Activated CD4-positive, alpha-beta T cell treated with anti-CD3 and anti-CD28 coated beads, Interleukin-2, amount 10 ng/mL, durations not matched to agents 7 days and 5 days (primary cell): ENCODE measurements around the gene CANT1. TPM values are rescaled to one million over a fixed set of nuclear protein-coding genes. Genes with fewer than 3 reads are reported as not detected.

ENCODE experiments used
- CTCF ChIA-PET: fragments of 350-600 bp; sonication (Branson Sonifier 250); formaldehyde crosslinking; loops from one replicate; lab custom pipeline; 2021; ENCODE audit warnings: antibody characterized with exemption; lab: Charles Lee
- POLR2A ChIA-PET: fragments of 350-600 bp; sonication (Branson Sonifier 250); formaldehyde crosslinking; loops from one replicate; lab custom pipeline; 2021; ENCODE audit warnings: antibody characterized with exemption; lab: Charles Lee
- DNase-seq: peaks from one replicate; pipeline ENCODE4 v3.0.0-alpha.2; 2020
- H3K27ac Mint-ChIP-seq: one replicate; pipeline ENCODE4 v1.8.0; 2021; ENCODE audit warnings: mild to moderate bottlenecking, moderate library complexity, mixed read lengths
- H3K27me3 Mint-ChIP-seq: one replicate; pipeline ENCODE4 v1.8.0; 2021; ENCODE audit warnings: mixed read lengths
- H3K36me3 Mint-ChIP-seq: one replicate; pipeline ENCODE4 v1.8.0; 2021; ENCODE audit warnings: low read depth, mixed read lengths
- H3K4me1 Mint-ChIP-seq: one replicate; pipeline ENCODE4 v1.8.0; 2021; ENCODE audit warnings: mixed read lengths
- H3K4me3 Mint-ChIP-seq: one replicate; pipeline ENCODE4 v1.8.0; 2021; ENCODE audit warnings: mild to moderate bottlenecking, moderate library complexity, mixed read lengths
- H3K9me3 Mint-ChIP-seq: one replicate; pipeline ENCODE4 v1.8.0; 2021; ENCODE audit warnings: mixed read lengths
- total RNA-seq, 2 experiments: library from RNA; stranded (reverse); gene quantifications; one replicate each; pipeline ENCODE4 v1.2.3, GENCODE V29; 2021

CANT1 gene
- total RNA-seq = 10 to 100 TPM; 68.1 to 71.5 TPM

GRCh38 chr17:79009397-79010303 lies at the start of gene CANT1:
Gene CANT1 (minus strand): TSS chr17:79009764. CDS start chr17:78997622, 12,142 bp downstream.
- peak within 1 kb of the TSS; percentile 97 for H3K27ac Mint-ChIP-seq
- peaks cover 54% of the 10 kb centered on the region for H3K4me1 Mint-ChIP-seq
- H3K9me3 Mint-ChIP-seq = peaks cover 4% of the 10 kb centered on the region
- H3K36me3 Mint-ChIP-seq = peaks cover 17% of the 10 kb centered on the region
- ChIA-PET CTCF (interaction anchor here (1.0 kb wide), 1 partner anchor 14 kb away, joined by 4 read pairs; no protein-coding TSS in a partner anchor), POLR2A (interaction anchor here (0.6 kb wide), 1 partner anchor 539 kb away, joined by 3 read pairs; no protein-coding TSS in a partner anchor)
- peaks cover 16% of the 10 kb centered on the region for H3K27me3 Mint-ChIP-seq
- peak; percentile 82 for DNase-seq
- H3K4me3 Mint-ChIP-seq = peak within 1 kb of the TSS; percentile 96

- Mint-ChIP-seq H3K4me3 (no peak overlapping the region), H3K9me3 (peaks cover 13% of the 10 kb centered on the region), H3K27me3 (peaks cover 11% of the 10 kb centered on the region), H3K27ac (no peak overlapping the region), H3K36me3 (peaks cover 4% of the 10 kb centered on the region), H3K4me1 (peaks cover 3% of the 10 kb centered on the region)
- ChIA-PET POLR2A (no interaction called here), CTCF (interaction anchor here (0.6 to 1.7 kb wide), 2 partner anchors 12 to 824 kb away, joined by 3 to 6 read pairs; no protein-coding TSS in a partner anchor)
- DNase-seq = no peak
These were observed 48.3 kb upstream of the CANT1 start for GRCh38 chr17:79057737-79058385.

GRCh38 chr17:79055197-79055596 lies 45.6 kb upstream of the CANT1 start:
- POLR2A ChIA-PET = no interaction called here
- Mint-ChIP-seq H3K4me3 (no peak overlapping the region), H3K9me3 (peaks cover 13% of the 10 kb centered on the region), H3K27ac (no peak overlapping the region), H3K27me3 (peaks cover 14% of the 10 kb centered on the region), H3K4me1 (peaks cover 3% of the 10 kb centered on the region), H3K36me3 (peaks cover 4% of the 10 kb centered on the region)
- CTCF ChIA-PET = no interaction called here
- no peak for DNase-seq

- ChIA-PET POLR2A (no interaction called here), CTCF (interaction anchor here (0.6 to 0.9 kb wide), 3 partner anchors 12 to 35 kb away, joined by 3 to 5 read pairs (median 5); no protein-coding TSS in a partner anchor)
- Mint-ChIP-seq H3K27me3 (peaks cover 14% of the 10 kb centered on the region), H3K9me3 (peaks cover 13% of the 10 kb centered on the region), H3K36me3 (peaks cover 4% of the 10 kb centered on the region), H3K4me3 (no peak overlapping the region), H3K27ac (no peak overlapping the region), H3K4me1 (peaks cover 3% of the 10 kb centered on the region)
- no peak for DNase-seq
These were observed 44.8 kb upstream of the CANT1 start for GRCh38 chr17:79054200-79054960.

- H3K36me3 Mint-ChIP-seq = peaks cover 4% of the 10 kb centered on the region
- DNase-seq = no peak
These were observed 43.8 kb upstream of the CANT1 start for GRCh38 chr17:79053251-79053925.

GRCh38 chr17:79052131-79052530 lies 42.6 kb upstream of the CANT1 start:
- Mint-ChIP-seq H3K4me1 (no peaks in the 10 kb centered on the region), H3K36me3 (peaks cover 2% of the 10 kb centered on the region), H3K4me3 (no peak overlapping the region), H3K9me3 (peaks cover 13% of the 10 kb centered on the region), H3K27ac (no peak overlapping the region), H3K27me3 (peaks cover 11% of the 10 kb centered on the region)
- ChIA-PET POLR2A (no interaction called here), CTCF (interaction anchor here (0.7 to 1.2 kb wide), 2 partner anchors 11 to 16 kb away, joined by 3 read pairs; no protein-coding TSS in a partner anchor)
- DNase-seq = no peak

More at GRCh38 chr17:79053251-79053925, 43.8 kb upstream of the CANT1 start:
- ChIA-PET CTCF (interaction anchor here (0.7 to 1.2 kb wide), 3 partner anchors 10 to 17 kb away, joined by 3 to 5 read pairs (median 3); no protein-coding TSS in a partner anchor), POLR2A (no interaction called here)
- peaks cover 13% of the 10 kb centered on the region for H3K9me3 Mint-ChIP-seq
- no peak overlapping the region for H3K4me3 Mint-ChIP-seq
- no peaks in the 10 kb centered on the region for H3K4me1 Mint-ChIP-seq
- H3K27me3 Mint-ChIP-seq = peaks cover 14% of the 10 kb centered on the region
- H3K27ac Mint-ChIP-seq = no peak overlapping the region

- DNase-seq = no peak
- CTCF ChIA-PET = no interaction called here
- Mint-ChIP-seq H3K4me3 (no peak overlapping the region), H3K9me3 (peaks cover 13% of the 10 kb centered on the region), H3K27me3 (peaks cover 11% of the 10 kb centered on the region), H3K4me1 (no peaks in the 10 kb centered on the region), H3K36me3 (peaks cover 2% of the 10 kb centered on the region), H3K27ac (no peak overlapping the region)
- POLR2A ChIA-PET = no interaction called here
These were observed 41.7 kb upstream of the CANT1 start for GRCh38 chr17:79051306-79051705.

- Mint-ChIP-seq H3K27ac (no peak overlapping the region), H3K9me3 (peaks cover 13% of the 10 kb centered on the region), H3K4me1 (no peaks in the 10 kb centered on the region), H3K36me3 (peaks cover 2% of the 10 kb centered on the region), H3K4me3 (no peak overlapping the region), H3K27me3 (peaks cover 11% of the 10 kb centered on the region)
- POLR2A ChIA-PET = no interaction called here
- CTCF ChIA-PET = interaction anchor here (0.5 to 1.3 kb wide), 2 partner anchors 10 to 983 kb away, joined by 3 to 4 read pairs; no protein-coding TSS in a partner anchor
- DNase-seq = no peak
These were observed 41.0 kb upstream of the CANT1 start for GRCh38 chr17:79050551-79050950.

GRCh38 chr17:79049821-79050220 lies 40.3 kb upstream of the CANT1 start:
- H3K4me1 Mint-ChIP-seq = no peaks in the 10 kb centered on the region
- H3K27me3 Mint-ChIP-seq = peaks cover 11% of the 10 kb centered on the region
- POLR2A ChIA-PET = no interaction called here
- H3K36me3 Mint-ChIP-seq = peaks cover 2% of the 10 kb centered on the region
- H3K9me3 Mint-ChIP-seq = peaks cover 10% of the 10 kb centered on the region
- H3K27ac Mint-ChIP-seq = no peak overlapping the region
- H3K4me3 Mint-ChIP-seq = no peak overlapping the region
- CTCF ChIA-PET = interaction anchor here (0.5 to 1.3 kb wide), 2 partner anchors 9 to 984 kb away, joined by 3 to 4 read pairs; no protein-coding TSS in a partner anchor
- DNase-seq = no peak

GRCh38 chr17:79048826-79049755 lies 39.5 kb upstream of the CANT1 start:
- POLR2A ChIA-PET = no interaction called here
- CTCF ChIA-PET = interaction anchor here (1.3 kb wide), 1 partner anchor 8 kb away, joined by 4 read pairs; no protein-coding TSS in a partner anchor
- peaks cover under 1% of the 10 kb centered on the region for H3K36me3 Mint-ChIP-seq
- no peak for DNase-seq
- H3K9me3 Mint-ChIP-seq = peaks cover 3% of the 10 kb centered on the region
- H3K27ac Mint-ChIP-seq = no peak overlapping the region
- peaks cover 9% of the 10 kb centered on the region for H3K27me3 Mint-ChIP-seq
- H3K4me3 Mint-ChIP-seq = no peak overlapping the region
- H3K4me1 Mint-ChIP-seq = no peaks in the 10 kb centered on the region
